HG02798 (cell line): ENCODE results near the gene CAMTA1.
"Not testable (repeated sequence)": the region's sequence is repeated elsewhere in the genome, so short reads cannot be mapped to it uniquely, and the experiment has no call there.

ENCODE experiments used
- ATAC-seq: cut with Tn5 transposase; IDR thresholded peaks from one replicate; pipeline ENCODE4 v1.9.1; 2021; ENCODE audit warnings: mild to moderate bottlenecking; ENCODE audit not compliant: unreplicated experiment, poor library complexity

Gene CAMTA1

GRCh38 chr1:6803357-6803756 is 18.1 kb downstream of the CAMTA1 start:
- ATAC-seq: no peak

GRCh38 chr1:6805004-6805416 is 19.8 kb downstream of the CAMTA1 start:
- ATAC-seq: no peak

GRCh38 chr1:6807782-6808181 is 22.5 kb downstream of the CAMTA1 start:
- ATAC-seq: no peak

- ATAC-seq: no peak
Observed at GRCh38 chr1:6809461-6809860, 24.2 kb downstream of the CAMTA1 start.

GRCh38 chr1:6810146-6810734 is 25.0 kb downstream of the CAMTA1 start:
- not testable (repeated sequence) for ATAC-seq

GRCh38 chr1:6811583-6811982 is 26.3 kb downstream of the CAMTA1 start:
- ATAC-seq: no peak

- no peak for ATAC-seq
Observed at GRCh38 chr1:6813165-6813564, 27.9 kb downstream of the CAMTA1 start.

GRCh38 chr1:6815726-6816125 is 30.5 kb downstream of the CAMTA1 start:
- ATAC-seq: no peak

GRCh38 chr1:6819246-6820040 is 34.2 kb downstream of the CAMTA1 start:
- ATAC-seq: no peak

GRCh38 chr1:6820899-6821298 is 35.6 kb downstream of the CAMTA1 start:
- ATAC-seq: no peak

GRCh38 chr1:6822530-6823359 is 37.5 kb downstream of the CAMTA1 start:
- peak; percentile 53 for ATAC-seq

GRCh38 chr1:6823793-6824192 is 38.5 kb downstream of the CAMTA1 start:
- ATAC-seq: no peak

GRCh38 chr1:6824665-6825368 is 39.6 kb downstream of the CAMTA1 start:
- ATAC-seq: no peak

GRCh38 chr1:6825828-6826227 is 40.6 kb downstream of the CAMTA1 start:
- ATAC-seq: no peak

- ATAC-seq: no peak
Observed at GRCh38 chr1:6827079-6827478, 41.8 kb downstream of the CAMTA1 start.

GRCh38 chr1:6827630-6828165 is 42.4 kb downstream of the CAMTA1 start:
- no peak for ATAC-seq

- ATAC-seq: no peak
Observed at GRCh38 chr1:6831366-6831765, 46.1 kb downstream of the CAMTA1 start.

- ATAC-seq: not testable (repeated sequence)
Observed at GRCh38 chr1:6832006-6832405, 46.8 kb downstream of the CAMTA1 start.

- ATAC-seq: no peak
Observed at GRCh38 chr1:6832531-6833188, 47.4 kb downstream of the CAMTA1 start.

- ATAC-seq: no peak
Observed at GRCh38 chr1:6833804-6834203, 48.5 kb downstream of the CAMTA1 start.
